Activated gamma-delta T cell treated with Interleukin-2 at 50 U/mL for 16 hours (primary cell): Measurements from ENCODE around the gene DNAH7.
"Not testable (repeated sequence)": the region's sequence is repeated elsewhere in the genome, so short reads cannot be mapped to it uniquely, and the experiment has no call there.

Source experiments
- DNase-seq: peaks from one replicate; pipeline ENCODE4 v3.0.0-alpha.2; 2020

DNAH7 gene

DNA sequence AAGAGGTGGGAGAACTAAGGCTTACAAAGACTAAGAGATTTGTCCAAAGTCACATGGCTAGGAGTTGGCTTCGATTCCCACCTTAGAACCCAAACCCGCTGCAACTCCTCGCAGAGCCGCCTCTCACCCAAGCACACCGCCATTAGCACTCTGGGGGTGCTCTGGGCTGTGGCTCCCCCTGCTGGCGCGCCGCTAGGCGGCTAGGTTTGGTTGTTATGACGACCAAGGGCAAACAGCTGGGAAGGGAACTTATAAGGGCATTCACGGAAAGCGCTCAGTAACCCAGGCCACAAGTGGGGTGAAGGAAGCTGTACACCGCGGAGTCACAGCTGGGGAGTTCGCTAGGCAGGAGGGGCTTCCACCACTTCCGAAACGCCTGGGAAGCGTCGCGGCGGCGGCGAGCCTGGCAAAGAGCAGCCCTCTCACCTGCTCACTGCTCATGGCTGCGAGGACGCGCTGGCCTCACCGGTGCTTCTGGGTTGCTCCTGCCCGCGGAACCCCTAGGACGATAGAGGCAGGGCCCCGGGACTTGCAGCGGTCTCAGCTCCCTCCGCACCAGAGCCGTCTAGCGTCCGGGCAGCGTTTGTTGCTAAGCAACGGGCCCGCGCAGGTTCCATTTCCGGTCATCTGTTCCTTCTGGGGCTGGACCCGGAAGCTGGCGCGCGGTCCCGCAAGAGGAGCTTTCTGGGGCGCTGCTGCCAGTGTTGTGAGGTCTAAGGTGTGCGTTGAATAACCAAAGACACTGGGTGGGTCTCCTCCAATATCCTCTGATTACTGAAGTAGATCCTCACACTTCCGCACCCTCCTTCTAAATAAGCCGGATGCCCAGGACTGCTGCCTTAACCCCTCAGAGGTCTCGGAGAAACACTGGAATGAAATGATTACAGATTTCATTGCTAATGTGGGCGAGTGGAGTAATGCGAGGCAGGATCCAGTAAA lies at the start of gene DNAH7:
DNAH7 (minus strand) TSS at position 567 of the 939 bp plus-strand sequence; CDS start at position 441, 126 bp downstream.
- DNase-seq: peak; percentile 85

DNA sequence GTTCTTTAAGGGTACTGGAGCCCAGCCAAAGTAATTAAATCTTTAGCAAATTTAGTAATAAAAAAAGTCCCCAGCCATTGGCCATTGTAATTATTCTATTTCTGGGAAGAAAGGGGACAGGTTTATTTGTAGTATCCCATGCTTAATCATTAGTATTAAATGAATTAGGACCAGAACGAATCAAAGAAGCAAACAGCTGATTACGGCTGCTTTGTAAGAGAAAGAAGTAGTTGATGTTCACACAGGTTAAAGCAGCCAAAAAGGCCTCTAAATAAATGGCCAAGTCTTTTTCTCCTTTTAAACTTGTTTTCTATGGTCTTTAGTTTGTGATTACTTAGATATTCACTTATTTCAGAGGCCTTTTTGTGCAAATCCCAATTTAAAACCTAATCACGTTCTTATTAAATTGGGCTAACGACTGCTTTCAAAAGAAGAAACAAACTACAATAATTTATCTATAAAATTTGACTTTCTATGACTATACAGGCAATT lies 48.6 kb upstream of the DNAH7 start:
- no peak for DNase-seq

DNA sequence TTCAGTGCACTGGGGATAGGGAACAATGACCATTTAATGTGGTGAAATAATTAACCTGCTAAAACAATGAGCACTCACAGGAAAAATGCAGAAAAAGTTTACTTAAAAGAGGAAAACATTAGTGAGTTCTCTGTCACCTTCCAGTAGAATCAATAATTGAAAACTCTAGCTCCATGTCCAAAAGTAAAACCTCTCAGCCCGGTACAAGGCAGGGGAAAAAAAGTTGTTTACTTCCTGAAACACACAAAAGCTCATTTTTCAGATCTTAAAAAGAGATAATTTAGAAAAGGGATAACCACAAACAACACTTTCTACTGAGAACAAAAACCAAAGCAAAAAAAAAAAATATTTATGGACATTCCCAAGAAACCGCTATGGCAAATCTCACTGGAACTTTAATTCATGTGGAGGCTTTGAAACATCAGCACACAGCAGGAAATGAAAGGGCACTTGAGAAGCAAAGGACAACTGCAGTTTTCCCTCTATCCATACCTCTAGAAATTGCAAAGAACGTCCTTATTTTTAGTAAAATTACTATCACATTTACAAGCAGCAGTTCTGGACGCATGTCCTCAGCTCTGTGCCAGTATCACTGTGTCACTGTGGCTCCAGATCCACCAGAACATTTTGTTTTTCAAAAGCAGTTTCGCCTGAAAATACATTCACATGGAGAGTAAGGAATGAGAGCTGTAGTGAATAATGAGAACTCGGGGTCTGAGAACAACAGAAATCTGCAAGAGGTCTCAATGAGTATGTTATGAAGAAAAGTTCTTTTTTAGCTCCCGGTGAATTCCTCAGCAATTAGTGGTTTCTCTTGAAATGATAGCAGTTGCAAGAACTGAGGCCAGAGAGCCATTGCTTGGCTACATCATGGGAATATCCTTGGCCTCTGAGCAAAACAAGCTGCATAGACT lies 44.7 kb upstream of the DNAH7 start:
- DNase-seq: no peak

DNA sequence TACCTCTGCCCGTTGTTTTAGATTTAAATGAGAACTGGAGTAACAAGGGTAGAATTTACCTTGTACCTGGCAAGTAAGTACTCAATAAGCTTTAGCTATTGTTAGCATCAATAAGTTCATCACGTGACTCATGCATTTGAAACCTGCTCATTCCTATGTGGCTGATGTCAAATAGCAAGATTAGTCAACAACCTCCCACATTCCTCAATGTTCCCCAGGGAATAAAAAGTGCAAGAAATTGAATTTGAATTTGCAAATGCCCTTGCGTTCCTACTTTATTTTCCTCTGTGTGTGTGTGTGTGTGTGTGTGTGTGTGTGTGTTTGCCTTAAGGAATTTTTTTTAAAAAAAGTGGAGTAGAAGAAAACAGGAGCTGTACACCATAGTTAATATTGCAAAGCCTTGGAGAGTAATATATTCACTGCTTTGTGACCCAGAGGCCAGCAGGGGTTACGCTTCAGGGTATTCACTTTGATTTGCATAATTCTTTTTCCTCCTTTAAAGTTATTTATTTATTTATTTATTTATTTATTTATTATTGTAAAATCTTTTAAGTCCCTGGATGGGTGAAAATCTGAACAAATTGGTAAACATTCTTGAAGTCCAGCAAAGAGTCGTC lies 43.9 kb upstream of the DNAH7 start:
- DNase-seq: no peak

DNA sequence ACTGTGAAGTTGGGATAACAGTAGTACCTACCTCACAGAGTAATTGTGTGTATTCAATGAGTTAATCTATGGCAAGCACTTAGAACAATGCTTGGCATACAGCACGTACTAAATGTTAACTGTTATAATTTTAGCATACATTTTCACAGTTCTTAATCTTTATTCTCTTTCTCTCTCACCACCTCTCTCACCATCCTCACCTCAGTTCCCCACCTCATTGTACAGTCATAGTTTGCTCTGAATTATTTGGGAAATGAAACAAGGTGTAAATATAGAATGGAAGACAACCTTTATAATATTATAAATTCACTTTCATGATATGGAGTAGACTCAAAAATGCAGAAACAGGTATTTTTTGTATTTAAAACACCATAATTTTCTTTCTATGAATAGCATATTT lies 40.0 kb upstream of the DNAH7 start:
- no peak for DNase-seq

DNA sequence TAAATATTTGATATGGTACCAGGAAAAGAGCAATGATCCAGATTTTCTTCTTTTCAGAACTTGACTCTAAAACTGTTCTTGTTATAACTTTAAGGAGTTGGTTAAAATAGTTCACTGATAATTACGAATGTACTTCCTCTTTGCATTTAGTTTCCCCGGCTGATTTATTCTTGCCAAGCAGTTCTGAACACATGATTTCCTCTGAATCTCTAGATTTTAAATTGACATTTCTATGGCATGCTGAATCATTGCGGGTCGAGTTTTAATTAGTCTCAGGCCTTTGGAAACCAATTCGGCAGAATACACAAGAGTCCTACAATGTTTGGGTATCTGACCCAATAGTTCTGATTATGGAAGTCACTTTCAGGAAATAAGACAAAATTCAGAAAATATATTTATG lies 37.3 kb upstream of the DNAH7 start:
- no peak for DNase-seq

DNA sequence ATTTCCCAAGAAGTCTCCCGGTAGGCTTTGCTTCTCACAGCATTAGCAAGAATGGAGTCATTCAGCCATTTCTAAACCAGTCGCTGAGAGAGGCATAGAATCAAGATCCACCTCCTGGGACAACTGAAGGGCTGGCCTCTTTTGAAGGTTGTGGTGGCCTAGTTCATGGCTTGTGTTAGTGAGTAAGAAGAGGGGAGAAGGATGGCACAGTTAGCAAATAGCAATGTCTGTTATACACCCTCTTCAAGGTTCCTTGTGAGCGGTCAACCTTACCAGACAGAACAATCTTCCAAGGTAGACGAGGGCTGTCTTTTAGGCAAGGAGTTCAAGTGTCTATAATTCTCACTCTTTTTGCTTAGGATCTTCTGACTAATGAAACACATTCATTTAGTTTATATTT lies 35.4 kb upstream of the DNAH7 start:
- DNase-seq: no peak

DNA sequence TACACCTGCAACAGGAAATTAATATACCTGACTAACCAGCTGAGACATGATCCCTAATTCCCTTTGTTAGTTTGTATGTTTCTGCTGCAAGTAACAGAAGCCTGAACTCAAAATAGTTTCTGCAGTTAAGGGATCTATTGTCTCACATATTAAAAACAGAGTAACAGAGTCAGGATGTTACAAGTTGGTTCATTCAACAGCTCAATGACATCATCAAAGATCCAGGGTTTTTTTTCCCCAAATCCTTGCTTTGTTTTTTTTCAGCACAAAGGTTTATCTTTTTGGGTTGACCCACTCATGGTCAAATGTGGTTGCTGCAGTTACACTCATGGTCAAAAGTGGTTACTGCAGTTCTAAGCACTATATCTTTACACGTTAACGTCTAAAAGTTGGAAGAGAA lies 35.0 kb upstream of the DNAH7 start:
- DNase-seq: no peak

DNA sequence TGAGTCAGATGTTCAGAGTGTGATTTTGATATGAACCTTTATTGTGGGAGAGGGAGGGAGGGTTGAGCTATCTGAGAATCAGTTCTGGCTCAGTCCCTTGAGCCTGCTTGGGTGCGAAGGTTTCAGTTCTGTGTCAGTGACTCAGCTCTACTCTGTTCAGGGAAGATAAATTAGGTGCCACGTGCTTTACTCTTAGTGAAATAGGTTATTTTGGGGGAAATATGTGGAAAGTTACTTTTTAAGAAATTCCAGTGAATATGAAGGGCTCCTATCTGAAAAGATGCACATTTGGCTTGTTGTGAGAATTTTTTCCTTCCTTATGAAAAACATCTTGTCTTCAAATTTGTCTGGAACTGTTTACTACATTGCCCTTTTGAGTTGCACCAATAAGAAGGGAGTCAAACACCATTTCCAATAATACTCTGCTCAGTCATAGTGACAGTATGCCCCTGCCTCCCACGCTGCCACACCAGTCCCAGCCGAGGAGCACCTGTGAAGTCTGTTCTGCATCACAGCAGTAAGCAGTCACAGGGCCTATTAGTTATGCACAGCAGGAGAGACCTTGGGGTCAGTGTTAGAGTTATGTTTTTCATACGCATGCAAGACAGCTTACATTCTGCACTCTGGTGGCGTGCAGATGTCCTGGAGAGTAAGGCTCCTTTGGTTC lies 32.8 kb upstream of the DNAH7 start:
- DNase-seq: no peak

DNA sequence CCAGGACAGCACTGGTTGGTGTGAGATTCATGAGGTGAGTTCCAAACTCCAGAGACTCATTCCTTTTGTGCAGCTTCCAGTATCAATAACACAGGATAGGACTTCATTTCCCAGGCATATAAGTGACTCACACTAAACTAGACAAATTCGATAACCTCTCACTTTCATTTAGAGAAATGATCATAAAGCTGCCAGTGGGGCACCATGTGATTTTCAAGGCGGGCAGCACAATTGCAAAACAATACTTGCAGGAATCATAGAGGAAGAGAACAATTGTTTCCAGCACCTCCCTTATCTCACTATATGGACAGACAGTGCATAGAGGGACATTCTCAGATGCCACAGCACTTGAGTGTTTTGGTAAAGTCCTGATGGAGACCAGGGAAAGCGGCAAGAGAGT lies 31.3 kb upstream of the DNAH7 start:
- no peak for DNase-seq

DNA sequence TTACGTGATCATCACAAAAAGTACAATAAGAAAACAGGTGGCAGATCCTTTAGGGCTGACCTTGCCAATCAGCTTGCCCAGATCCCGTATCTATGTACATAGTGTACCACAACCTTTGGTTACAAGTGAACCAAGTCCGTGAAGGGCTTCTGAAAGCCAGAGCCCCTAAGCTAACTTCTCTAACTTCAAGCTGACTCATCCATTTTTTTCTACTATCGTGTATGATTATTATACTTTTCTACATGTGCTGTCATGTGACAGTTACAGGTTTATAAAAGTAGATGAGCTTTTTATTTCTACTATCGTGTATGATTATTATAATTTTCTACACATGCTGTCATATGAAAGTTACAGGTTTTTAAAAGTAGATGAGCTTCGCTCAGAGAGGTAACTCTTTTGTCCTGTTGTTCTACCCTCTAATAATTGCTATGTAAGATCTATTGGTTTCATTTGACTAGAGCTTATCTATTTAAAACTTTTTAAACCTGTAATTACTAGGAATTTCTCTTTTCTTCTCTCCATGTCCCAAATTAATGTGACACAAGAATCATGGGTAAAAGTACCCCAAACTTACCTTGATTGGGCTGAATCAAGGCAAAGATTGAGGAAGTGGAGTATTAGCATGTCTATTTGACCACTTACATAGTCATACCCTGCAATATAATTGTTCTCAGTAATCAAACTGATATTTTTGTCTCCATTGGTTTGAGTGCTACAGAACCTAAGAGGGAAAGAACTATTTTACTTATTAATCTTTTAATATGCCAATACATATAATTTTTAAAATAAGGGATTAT lies 29.4 kb upstream of the DNAH7 start:
- no peak for DNase-seq

DNA sequence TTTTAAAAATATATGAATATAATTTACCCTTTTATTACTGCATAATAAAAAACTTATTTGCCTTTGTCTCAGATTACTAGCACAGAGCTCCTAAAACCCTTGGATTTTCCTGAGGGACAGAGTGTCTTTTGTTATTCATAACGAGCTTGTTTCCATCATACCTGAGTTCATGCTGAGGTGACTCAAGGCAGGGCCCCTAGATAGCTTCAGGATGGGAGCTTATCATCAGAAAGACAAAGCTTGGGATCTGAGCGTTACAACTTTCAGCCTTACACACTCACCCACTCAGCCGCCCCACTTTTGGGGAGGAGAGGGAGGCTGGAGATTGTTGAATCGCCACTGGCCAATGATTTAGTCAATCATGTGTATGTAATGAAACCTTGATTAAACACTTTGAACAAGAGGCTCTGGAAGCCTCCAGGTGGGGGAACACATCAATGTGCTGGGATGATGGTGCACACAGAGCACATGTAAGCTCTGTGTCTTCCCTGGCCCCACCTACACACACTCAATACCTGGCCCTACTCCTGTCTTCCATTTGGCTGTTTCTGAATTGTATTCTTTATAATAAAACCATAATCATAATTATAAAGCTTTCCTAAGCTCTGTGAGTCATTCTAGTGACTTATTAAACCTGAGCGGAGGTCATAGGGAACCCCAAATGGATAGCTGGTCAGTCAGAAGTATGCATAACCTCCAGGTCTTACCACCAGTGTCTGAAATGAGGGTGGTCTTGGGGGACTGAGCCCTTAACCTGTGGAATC lies 28.5 kb upstream of the DNAH7 start:
- DNase-seq: no peak

DNA sequence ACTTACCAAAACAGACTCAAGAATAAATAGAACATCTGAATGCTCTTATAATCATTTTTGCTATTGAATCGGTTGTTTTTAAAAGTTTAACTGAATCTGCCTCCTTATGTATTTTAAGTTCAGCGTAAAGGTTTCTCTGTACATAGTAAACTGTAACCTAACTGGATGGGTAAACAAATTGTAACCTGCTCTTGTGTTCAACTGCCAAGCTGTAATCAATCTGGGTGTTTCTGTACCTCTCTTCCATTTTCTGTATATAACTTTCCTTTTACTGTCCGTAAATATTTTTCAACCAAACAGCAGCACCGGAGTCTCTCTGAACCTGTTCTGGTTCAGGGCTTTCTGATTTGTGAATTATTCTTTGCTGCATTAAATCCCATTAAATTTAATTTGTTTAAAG lies 27.6 kb upstream of the DNAH7 start:
- no peak for DNase-seq

DNA sequence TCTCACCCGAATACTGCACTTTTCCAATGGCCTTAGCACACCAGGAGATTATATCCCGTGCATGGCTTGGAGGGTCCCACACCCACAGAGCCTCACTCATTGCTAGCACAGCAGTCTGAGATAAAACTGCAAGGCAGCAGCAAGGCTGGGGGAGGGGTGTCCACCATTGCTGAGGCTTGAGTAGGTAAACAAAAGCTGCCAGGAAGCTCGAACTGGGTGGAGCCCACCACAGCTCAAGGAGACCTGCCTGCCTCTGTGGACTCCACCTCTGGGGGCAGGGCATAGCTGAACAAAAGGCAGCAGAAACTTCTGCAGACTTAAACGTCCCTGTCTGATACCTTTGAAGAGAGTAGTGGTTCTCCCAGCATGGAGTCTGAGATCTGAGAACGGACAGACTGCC lies 20.8 kb upstream of the DNAH7 start:
- not testable (repeated sequence) for DNase-seq

DNA sequence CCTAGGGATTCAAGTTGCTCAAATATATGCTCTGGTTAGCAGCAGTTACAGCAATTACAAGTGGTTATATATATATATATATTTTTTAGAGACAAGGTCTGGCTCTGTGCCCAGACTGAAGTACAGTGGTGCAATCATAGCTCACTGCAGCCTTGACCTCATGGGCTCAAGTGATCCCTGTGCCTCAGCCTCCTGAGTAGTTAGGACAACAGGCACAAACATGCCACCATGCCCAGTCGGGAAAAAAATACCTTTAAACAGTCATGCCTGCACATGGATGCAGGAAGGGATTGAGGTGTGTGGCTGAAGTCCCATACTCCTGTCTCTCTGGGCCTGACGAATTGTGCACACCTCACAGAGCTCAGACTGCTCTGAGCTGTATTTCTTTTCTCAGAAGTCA lies 19.6 kb upstream of the DNAH7 start:
- no peak for DNase-seq

DNA sequence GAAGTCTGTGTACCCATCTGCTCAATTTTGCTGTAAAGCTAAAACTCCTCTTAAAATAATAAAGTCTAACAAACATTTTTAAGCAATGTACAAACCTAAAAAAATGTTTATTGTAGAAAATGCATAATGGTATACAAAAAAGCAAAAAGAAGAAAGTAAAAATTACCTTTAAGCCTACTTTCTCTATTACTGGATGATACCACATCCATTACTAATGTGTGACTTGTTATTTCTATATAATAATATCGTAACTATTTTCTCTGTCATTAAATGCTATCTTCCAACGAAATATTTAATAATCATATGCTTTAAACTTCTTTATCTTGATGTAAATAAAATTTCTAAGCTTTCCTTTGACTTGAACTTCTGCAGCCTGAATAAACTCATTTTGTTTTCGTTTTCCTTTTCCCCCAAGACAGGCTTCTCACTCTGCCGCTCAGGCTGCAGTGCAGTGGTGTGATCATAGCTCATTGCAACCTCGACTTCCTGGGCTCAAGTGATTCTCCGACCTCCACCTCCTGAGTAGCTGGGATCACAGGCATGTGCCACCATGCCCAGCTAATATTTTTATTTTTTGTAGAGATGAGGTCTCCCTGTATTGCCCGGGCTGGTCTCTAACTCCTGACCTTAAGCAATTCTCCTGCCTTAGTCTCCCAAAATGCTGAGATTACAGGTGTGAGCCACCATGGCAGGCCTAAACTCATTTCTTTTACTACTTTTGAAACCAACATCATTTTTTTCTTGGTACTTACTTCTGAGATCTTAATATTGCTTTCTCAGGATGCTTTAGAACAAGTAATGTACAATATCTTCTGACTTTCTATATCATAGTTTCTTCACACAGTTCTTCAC lies 18.1 kb upstream of the DNAH7 start:
- no peak for DNase-seq

DNA sequence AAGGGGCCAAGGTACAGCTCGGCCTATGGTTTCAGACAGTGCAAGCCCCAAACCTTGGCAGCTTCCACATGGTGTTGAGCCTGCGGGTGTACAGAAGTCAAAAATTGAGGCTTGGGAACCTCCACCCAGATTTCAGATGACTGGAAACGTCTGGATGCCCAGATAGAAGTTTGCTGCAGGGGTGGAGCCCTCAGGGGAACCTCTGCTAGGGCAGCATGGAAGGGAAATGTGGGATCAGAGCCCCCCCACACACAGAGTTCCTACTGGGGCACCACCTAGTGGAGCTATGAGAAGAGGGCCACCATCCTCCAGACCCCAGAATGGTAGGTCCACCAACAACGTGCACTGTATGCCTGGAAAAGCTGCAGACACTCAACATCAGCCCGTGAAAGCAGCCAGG lies 15.0 kb upstream of the DNAH7 start:
- no peak for DNase-seq

DNA sequence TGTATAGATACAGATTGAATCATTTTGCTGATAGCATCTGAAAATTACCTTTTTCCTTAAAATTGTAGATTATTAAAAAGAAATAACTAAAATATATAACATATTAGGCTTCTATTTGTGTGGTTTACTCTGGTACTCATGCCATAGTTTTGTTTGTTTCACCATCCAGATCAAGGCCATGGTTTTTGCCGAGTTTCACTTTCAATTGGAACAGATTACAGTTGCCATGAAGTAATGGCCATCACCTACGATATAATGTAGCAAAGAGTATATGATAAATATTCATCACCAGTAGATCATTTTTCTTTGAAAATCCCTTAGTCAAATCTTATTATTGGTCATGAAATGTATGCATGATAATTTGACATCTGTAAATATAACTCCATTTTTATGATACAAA lies 11.9 kb upstream of the DNAH7 start:
- DNase-seq: no peak

DNA sequence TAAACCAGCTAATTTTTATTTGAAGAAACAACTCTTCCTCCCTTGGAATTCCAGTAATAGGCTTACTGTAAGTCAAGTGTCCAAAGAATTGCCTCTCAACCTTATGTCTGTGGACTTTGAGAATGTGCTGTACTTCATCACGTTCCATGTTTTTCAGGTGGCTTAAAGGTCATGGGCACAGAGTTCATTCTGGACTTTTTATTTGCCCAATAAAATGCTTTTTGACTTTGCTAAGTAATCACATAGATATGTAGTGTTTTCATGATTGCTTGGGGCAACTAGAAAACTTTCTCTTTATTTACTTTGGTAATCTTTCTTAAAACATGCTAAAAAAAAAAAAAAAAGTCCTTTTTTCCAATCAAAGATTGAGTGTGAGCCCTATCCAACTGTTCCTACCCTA lies 10.4 kb upstream of the DNAH7 start:
- DNase-seq: no peak

DNA sequence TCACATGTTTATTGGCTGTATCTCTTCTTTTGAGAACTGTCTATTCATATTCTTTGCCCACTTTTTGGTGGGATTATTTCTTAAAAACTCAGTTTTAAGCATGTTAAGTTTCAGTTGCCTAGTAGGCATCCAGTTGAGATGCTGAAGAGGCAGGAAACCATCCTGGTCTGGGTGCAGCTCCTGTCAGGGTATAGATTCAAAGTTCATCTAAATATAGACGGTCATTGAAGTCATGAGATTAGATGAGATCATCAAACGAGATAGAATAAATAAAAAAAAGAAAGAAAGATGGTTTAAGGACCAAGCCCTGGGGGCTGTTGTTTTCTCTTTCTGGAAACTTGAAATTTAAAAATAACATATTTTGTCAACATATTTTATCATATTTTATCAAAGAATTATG lies 9.2 kb upstream of the DNAH7 start:
- DNase-seq: no peak
